Esophagus squamous epithelium (tissue), 4 donors: ENCODE measurements around the gene BMPR1B.

Experiments
- CTCF ChIP-seq, 6 experiments: fragments of 450-650 bp in 4 of 6; fragments of 200-600 bp in 2 of 6; sonication (generic) in 2 of 6; IDR thresholded peaks; one replicate each; pipeline ENCODE4 v1.5.1; 2016 to 2019; ENCODE audit warnings: antibody characterized with exemption in 6 of 6, mild to moderate bottlenecking in 4 of 6, moderate library complexity in 4 of 6
- POLR2A ChIP-seq, 4 donors: fragments of 450-650 bp; IDR thresholded peaks; one replicate each; pipeline ENCODE4 v1.6.1; 2017; ENCODE audit warnings: antibody characterized with exemption in 4 of 4, mild to moderate bottlenecking in 4 of 4, moderate library complexity in 3 of 4

- TF ChIP-seq POLR2A (IDR thresholded peaks at IDR 0.05): no peak
- no peak for TF ChIP-seq CTCF (IDR thresholded peaks at IDR 0.05)
Observed at GRCh38 chr4:95197353-95197752, 439.6 kb downstream of the BMPR1B start.
